Osteocyte (in vitro differentiated cells): Measurements from ENCODE around the gene BNIPL. TPM values are rescaled to one million over a fixed set of nuclear protein-coding genes. Genes with fewer than 3 reads are reported as not detected.

Experiments used
- DNase-seq: peaks from one replicate; pipeline ENCODE4 v3.0.0; 2021; ENCODE audit warnings: mixed read lengths; ENCODE audit not compliant: unreplicated experiment; ENCODE audit errors: extremely low spot score
- H3K27ac Mint-ChIP-seq: one replicate; pipeline ENCODE4 v1.8.0; 2021; ENCODE audit warnings: mild to moderate bottlenecking, mixed read lengths; ENCODE audit not compliant: unreplicated experiment
- H3K27me3 Mint-ChIP-seq: one replicate; pipeline ENCODE4 v1.8.0; 2021; ENCODE audit warnings: mixed read lengths; ENCODE audit not compliant: unreplicated experiment
- H3K36me3 Mint-ChIP-seq: one replicate; pipeline ENCODE4 v1.8.0; 2021; ENCODE audit warnings: mixed read lengths; ENCODE audit not compliant: unreplicated experiment
- H3K4me1 Mint-ChIP-seq: one replicate; pipeline ENCODE4 v1.8.0; 2021; ENCODE audit warnings: mixed read lengths; ENCODE audit not compliant: unreplicated experiment
- H3K4me3 Mint-ChIP-seq: one replicate; pipeline ENCODE4 v1.8.0; 2021; ENCODE audit warnings: mild to moderate bottlenecking, moderate library complexity, mixed read lengths; ENCODE audit not compliant: unreplicated experiment
- H3K9me3 Mint-ChIP-seq: one replicate; pipeline ENCODE4 v1.8.0; 2021; ENCODE audit warnings: mixed read lengths; ENCODE audit not compliant: unreplicated experiment
- total RNA-seq: library from RNA; stranded (reverse); gene quantifications from 2 replicates; pipeline ENCODE4 v1.2.1, GENCODE V29; 2021
- TF ChIP-seq, protein P1 (sequence below): fragments of 200-600 bp; sonication (generic); IDR thresholded peaks from 2 replicates; pipeline ENCODE4 v1.5.0; 2021; ENCODE audit warnings: antibody characterized with exemption, mild to moderate bottlenecking, moderate library complexity

BNIPL gene
- total RNA-seq, 1 donor from 2014 or later, result 0.81 TPM

DNA sequence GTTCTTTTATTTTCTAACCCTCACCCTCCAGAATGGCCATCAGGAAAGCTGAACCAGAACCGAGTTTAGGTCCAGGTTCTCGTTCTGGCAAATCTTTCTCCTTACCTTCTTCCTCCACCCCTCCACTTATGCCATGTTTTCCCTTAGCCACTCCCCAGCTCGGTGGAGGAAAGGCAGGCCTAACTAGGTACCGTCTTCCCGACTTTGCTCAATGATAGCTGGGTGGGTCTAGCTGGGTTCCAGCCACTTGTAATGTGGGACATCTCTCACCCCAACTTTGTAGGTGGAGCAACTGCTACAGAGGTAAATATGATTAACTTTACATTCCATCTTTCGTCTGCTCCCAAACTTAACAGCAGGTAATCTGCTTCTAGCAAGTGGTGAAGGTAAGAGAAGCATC, 646 bp downstream of the BNIPL start:
- H3K4me3 Mint-ChIP-seq, result no peak overlapping the region
- no peaks in the 10 kb centered on the region for H3K9me3 Mint-ChIP-seq
- no peak overlapping the region for H3K27ac Mint-ChIP-seq
- H3K4me1 Mint-ChIP-seq, result no peaks in the 10 kb centered on the region
- H3K27me3 Mint-ChIP-seq, result no peaks in the 10 kb centered on the region
- H3K36me3 Mint-ChIP-seq, result peaks cover 24% of the 10 kb centered on the region
- TF ChIP-seq, protein P1, sequence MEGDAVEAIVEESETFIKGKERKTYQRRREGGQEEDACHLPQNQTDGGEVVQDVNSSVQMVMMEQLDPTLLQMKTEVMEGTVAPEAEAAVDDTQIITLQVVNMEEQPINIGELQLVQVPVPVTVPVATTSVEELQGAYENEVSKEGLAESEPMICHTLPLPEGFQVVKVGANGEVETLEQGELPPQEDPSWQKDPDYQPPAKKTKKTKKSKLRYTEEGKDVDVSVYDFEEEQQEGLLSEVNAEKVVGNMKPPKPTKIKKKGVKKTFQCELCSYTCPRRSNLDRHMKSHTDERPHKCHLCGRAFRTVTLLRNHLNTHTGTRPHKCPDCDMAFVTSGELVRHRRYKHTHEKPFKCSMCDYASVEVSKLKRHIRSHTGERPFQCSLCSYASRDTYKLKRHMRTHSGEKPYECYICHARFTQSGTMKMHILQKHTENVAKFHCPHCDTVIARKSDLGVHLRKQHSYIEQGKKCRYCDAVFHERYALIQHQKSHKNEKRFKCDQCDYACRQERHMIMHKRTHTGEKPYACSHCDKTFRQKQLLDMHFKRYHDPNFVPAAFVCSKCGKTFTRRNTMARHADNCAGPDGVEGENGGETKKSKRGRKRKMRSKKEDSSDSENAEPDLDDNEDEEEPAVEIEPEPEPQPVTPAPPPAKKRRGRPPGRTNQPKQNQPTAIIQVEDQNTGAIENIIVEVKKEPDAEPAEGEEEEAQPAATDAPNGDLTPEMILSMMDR, result no peak
- no peak for DNase-seq

DNA sequence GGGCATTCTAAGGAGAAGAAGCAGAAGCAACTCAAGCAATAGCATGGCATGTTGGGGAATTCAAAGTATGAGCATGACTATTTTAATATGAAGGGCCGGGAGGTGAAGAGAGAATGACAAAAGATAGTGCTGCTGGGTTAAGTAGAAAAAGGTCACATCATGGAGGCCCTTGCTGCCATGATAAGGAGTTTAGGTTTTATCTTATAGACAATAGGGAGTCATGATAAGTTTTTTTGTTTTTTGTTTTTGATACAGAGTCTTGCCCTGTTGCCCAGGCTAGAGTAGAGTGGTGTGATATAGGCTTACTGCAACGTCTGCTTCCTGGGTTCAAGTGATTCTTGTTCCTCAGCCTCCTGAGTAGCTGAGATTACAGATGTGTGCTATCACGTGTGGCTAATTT, 3.1 kb downstream of the BNIPL start:
- no peaks in the 10 kb centered on the region for H3K27me3 Mint-ChIP-seq
- no peaks in the 10 kb centered on the region for H3K9me3 Mint-ChIP-seq
- H3K4me3 Mint-ChIP-seq, result no peak overlapping the region

DNA sequence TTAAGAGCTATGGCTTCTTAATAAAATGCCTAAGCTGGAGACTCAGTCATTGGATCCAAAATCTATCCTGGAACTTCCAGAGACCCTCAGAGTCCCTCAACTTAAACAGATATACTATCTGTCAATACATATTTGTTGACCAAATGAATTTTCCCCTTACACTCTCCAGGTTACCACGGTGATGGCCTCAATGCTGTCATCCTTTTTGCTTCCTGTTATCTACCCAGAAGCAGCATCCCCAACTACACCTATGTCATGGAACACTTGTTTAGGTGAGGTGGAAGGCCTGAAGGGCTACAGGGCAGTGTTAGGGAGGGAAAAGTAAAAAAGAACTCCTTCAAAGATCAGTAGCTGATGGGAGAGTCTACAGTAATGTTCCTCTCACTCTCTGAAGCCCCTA, 6.8 kb downstream of the BNIPL start:
- Mint-ChIP-seq H3K27ac (no peak overlapping the region), H3K36me3 (peaks cover 7% of the 10 kb centered on the region), H3K4me3 (no peak overlapping the region), H3K4me1 (peaks cover 5% of the 10 kb centered on the region), H3K27me3 (no peaks in the 10 kb centered on the region), H3K9me3 (no peaks in the 10 kb centered on the region)
- no peak for DNase-seq
- TF ChIP-seq, protein P1, result no peak

More for the DNA sequence above, 3.1 kb downstream of the BNIPL start:
- DNase-seq, result no peak
- TF ChIP-seq, protein P1, result no peak
- Mint-ChIP-seq H3K27ac (no peak overlapping the region), H3K4me1 (no peaks in the 10 kb centered on the region), H3K36me3 (peaks cover 16% of the 10 kb centered on the region)

DNA sequence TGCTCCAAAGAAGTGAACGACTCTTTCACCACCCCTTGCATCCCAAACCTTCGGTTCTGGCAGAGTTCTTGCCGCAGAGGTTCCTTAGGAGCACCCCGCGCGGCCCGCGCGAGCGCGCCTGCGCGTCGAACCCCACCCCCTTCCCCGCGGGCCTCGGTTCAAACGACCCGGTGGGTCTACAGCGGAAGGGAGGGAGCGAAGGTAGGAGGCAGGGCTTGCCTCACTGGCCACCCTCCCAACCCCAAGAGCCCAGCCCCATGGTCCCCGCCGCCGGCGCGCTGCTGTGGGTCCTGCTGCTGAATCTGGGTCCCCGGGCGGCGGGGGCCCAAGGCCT, 11.2 kb downstream of the BNIPL start, which contains the start of gene C1orf56:
TSS of gene C1orf56 (plus strand) at position 161 of the 334 bp plus-strand sequence. CDS start at position 258, 97 bp downstream.
- peaks cover 20% of the 10 kb centered on the region for H3K4me1 Mint-ChIP-seq
- H3K27ac Mint-ChIP-seq, result peak within 1 kb of the TSS; percentile 98
- no peaks in the 10 kb centered on the region for H3K27me3 Mint-ChIP-seq
- TF ChIP-seq, protein P1, result no peak
- peak within 1 kb of the TSS; percentile 99 for H3K4me3 Mint-ChIP-seq
- DNase-seq, result peak; percentile 89
- peaks cover 10% of the 10 kb centered on the region for H3K36me3 Mint-ChIP-seq
- no peaks in the 10 kb centered on the region for H3K9me3 Mint-ChIP-seq

DNA sequence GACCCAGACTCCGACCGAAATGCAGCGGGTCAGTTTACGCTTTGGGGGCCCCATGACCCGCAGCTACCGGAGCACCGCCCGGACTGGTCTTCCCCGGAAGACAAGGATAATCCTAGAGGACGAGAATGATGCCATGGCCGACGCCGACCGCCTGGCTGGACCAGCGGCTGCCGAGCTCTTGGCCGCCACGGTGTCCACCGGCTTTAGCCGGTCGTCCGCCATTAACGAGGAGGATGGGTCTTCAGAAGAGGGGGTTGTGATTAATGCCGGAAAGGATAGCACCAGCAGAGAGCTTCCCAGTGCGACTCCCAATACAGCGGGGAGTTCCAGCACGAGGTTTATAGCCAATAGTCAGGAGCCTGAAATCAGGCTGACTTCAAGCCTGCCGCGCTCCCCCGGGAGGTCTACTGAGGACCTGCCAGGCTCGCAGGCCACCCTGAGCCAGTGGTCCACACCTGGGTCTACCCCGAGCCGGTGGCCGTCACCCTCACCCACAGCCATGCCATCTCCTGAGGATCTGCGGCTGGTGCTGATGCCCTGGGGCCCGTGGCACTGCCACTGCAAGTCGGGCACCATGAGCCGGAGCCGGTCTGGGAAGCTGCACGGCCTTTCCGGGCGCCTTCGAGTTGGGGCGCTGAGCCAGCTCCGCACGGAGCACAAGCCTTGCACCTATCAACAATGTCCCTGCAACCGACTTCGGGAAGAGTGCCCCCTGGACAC, 11.7 kb downstream of the BNIPL start:
- peak overlapping the region; percentile 98 for H3K27ac Mint-ChIP-seq
- H3K4me3 Mint-ChIP-seq, result peak overlapping the region; percentile 99
- no peaks in the 10 kb centered on the region for H3K9me3 Mint-ChIP-seq
- H3K36me3 Mint-ChIP-seq, result peaks cover 7% of the 10 kb centered on the region
- TF ChIP-seq, protein P1, result peak; percentile 65
- peaks cover 20% of the 10 kb centered on the region for H3K4me1 Mint-ChIP-seq
- no peaks in the 10 kb centered on the region for H3K27me3 Mint-ChIP-seq
- peak; percentile 88 for DNase-seq
